IgD-negative memory B cell (primary cell): ENCODE data around the gene CELF4. TPM values are rescaled to one million over a fixed set of nuclear protein-coding genes. Genes with fewer than 3 reads are reported as not detected.
"Not testable (repeated sequence)": the region's sequence is repeated elsewhere in the genome, so short reads cannot be mapped to it uniquely, and the experiment has no call there.

Experiments
- H3K27ac Mint-ChIP-seq, 3 donors: one replicate each; pipeline ENCODE4 v1.8.0; 2020 to 2022; ENCODE audit warnings: mild to moderate bottlenecking in 3 of 3, mixed read lengths in 3 of 3, moderate library complexity in 1 of 3
- H3K27me3 Mint-ChIP-seq: one replicate; pipeline ENCODE4 v1.8.0; 2021; ENCODE audit warnings: mixed read lengths
- H3K36me3 Mint-ChIP-seq: one replicate; pipeline ENCODE4 v1.8.0; 2020; ENCODE audit warnings: mild to moderate bottlenecking, mixed read lengths
- H3K4me1 Mint-ChIP-seq, 3 donors: one replicate each; pipeline ENCODE4 v1.8.0; 2020 to 2022; ENCODE audit warnings: mixed read lengths in 3 of 3, mild to moderate bottlenecking in 1 of 3
- H3K4me3 Mint-ChIP-seq, 4 donors: one replicate each; pipeline ENCODE4 v1.8.0; 2020 to 2022; ENCODE audit warnings: mild to moderate bottlenecking in 4 of 4, mixed read lengths in 4 of 4, moderate library complexity in 3 of 4
- H3K9me3 Mint-ChIP-seq, 3 donors: one replicate each; pipeline ENCODE4 v1.8.0; 2020 to 2021; ENCODE audit warnings: mixed read lengths in 3 of 3, mild to moderate bottlenecking in 1 of 3
- polyA plus RNA-seq: library from polyadenylated mRNA; unstranded; fragments of 300-500 nt; fragmentation: Illumina TruSeq; gene quantifications from one replicate; pipeline ENCODE4 v1.2.3, GENCODE V29; 2021

Gene CELF4
- polyA plus RNA-seq, 1 donor from 2014 or later, result 0.21 TPM

DNA sequence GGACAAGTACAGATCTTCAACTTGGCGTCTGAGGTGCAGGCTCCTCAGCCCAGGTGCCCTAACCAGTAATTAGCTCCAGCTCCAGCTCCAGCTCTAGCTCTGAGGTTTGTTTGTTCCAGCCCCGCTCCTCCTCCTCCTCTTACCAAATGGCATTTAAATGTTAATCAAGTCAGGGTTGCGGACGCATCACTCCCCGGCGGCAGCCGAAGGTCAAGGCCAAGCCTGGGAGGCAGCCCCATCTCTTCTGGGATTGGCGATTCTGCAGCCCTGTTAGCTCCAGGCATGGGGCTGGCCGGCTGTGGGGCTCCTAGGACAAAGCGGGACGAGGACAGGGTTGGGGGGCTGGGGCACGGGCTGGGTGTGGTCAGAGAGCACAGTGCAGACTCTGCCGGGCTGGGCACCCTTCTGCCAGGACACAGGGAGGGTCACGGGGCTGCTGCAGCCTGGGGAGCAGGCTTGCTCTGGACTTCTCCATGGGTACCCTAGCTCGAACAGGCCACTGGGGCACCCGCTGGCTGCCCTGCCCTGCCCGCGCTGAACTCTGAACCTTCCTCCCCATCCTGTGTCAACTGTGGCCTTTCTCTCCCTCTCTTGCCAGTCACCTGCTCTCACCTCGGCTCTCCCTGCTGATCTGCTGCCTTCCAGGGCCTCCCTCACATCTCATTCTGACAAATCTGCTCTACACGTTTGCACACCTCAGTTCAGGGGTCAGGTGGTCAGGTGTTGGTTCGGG, 203.3 kb downstream of the CELF4 start:
- Mint-ChIP-seq H3K4me1 (no peaks in the 10 kb centered on the region), H3K9me3 (peaks cover 0 to 2% (median 0%) of the 10 kb centered on the region in 3 donors), H3K4me3 (no peak overlapping the region), H3K27me3 (peaks cover 23% of the 10 kb centered on the region), H3K27ac (no peak overlapping the region), H3K36me3 (peaks cover 1% of the 10 kb centered on the region)

DNA sequence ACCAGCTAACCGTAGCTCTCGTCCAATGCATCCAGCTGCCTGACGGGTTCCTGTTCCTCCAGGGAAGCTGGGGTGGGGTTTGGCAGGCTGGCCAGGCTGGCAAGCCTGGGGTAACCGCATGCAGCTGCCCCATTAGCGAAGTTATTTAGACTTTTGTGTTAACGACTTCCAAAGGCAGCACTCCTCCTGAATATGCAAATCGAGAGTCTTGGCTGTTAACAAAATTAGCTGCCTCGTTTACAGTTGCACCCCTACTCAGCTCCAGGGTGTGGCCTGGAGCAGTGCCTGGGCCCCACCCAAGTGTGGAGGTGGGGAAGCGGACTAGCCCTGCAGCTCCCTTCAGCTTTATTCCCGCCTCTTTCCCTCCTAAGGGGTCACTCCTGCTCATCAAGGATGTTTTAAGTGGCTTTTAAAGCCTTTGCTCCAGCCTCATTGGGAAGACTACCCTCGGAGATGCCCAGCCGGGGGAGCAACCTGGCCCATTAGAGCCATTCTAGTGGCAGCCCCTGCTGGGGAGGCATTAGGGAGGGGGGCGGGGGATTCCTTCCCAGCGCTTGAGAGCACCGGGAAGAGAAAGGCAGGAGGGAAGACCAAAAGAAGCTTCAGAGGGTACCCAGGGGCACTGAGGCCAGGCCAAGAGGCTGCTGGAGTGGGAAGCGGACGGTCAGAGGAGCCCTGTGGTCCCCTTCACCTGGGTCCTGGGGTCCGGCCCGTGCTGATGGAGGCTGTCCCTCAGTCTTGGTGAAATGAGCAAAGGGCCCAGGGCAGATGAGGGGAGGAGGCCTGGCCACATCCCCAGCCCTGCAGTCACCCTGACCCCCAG, 204.1 kb downstream of the CELF4 start:
- Mint-ChIP-seq H3K9me3 (peaks cover 0 to 2% (median 0%) of the 10 kb centered on the region in 3 donors), H3K4me3 (no peak overlapping the region), H3K27me3 (peaks cover 23% of the 10 kb centered on the region), H3K36me3 (peaks cover 1% of the 10 kb centered on the region), H3K4me1 (no peaks in the 10 kb centered on the region), H3K27ac (no peak overlapping the region)

DNA sequence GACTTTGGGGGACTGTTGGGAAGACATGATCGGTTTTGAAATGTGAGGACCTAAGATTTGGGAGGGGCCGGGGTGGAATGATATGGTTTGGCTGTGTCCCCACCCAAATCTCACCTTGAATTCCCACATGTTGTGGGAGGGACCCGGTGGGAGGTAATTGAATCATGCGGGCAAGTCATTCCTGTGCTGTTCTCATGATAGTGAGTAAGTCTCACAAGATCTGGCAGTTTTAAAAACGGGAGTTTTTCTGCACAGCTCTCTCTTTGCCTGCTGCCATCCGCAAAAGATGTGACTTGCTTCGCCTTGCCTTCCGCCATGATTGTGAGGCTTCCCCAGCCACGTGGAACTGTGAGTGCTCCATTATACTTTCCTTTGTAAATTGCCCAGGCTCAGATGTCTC, 207.5 kb downstream of the CELF4 start:
- not testable (repeated sequence) for H3K27ac Mint-ChIP-seq, H3K36me3 Mint-ChIP-seq, H3K4me3 Mint-ChIP-seq, H3K9me3 Mint-ChIP-seq, H3K4me1 Mint-ChIP-seq
- peaks cover 13% of the 10 kb centered on the region for H3K27me3 Mint-ChIP-seq

DNA sequence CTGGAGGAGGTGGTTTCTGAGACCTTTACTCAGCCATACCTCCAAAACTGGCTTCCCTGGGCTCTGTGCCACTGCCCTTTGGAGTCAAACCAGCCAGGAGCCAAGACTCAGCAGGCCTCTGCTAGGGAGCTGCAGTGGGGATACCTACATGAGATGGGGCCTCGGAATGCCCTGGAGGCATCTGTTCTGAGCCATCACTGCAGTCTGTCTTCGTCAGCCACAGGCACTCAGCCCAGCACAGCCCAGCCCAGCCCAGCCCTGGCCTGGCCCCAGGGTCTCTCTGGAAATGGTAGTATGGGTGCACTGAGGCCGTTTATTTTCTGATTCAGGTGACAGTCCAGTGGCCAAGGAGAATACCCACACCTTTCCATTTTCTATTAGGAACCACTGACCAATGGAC, 209.8 kb downstream of the CELF4 start:
- Mint-ChIP-seq H3K4me3 (no peak overlapping the region), H3K4me1 (no peaks in the 10 kb centered on the region), H3K27me3 (peaks cover 6% of the 10 kb centered on the region), H3K36me3 (peaks cover 1% of the 10 kb centered on the region), H3K9me3 (no peaks in the 10 kb centered on the region), H3K27ac (peak overlapping the region in 1 of 3 donors; percentile 61)

DNA sequence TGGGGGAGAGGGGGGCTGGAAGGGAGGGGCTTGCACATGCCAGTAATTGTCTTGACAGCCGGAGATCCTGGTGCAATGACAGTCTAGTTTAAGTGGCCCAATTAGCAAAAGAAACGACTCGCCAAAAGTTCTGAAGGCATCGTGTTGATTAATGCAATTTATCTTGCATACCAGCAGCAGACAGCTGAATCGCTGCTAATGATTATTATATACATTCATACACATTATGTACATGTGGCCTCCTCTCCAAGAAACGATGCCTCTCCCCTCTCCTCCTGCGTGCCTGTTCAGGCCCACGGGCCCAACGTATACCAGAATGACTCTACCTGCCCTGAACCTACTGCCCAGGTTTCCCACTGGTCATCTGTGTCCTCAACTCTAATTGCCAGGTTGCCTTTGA, 214.5 kb downstream of the CELF4 start:
- Mint-ChIP-seq H3K4me3 (no peak overlapping the region), H3K9me3 (no peaks in the 10 kb centered on the region), H3K36me3 (peaks cover 1% of the 10 kb centered on the region), H3K27ac (no peak overlapping the region), H3K4me1 (no peaks in the 10 kb centered on the region), H3K27me3 (peaks cover 6% of the 10 kb centered on the region)

DNA sequence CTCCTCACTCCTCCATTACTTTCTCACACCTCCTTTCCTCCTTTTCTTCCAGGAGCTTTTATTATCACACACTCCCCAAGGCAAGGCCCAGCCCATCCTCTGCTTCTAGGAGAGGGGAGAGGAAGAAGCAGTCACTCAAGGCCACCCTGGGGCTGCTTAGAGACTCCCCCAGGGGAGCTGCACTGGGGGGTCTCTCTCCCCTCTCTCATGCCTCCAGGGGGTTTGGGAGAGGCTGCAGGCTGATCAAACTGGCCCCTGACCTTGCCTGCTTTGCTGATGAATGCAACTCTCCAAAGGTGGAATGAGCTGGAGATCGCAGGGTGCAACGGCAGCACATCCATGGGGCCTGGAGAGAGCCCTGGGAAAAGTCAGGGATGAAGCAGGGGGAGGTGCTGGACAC, 216.9 kb downstream of the CELF4 start:
- H3K4me1 Mint-ChIP-seq, result no peaks in the 10 kb centered on the region
- H3K27ac Mint-ChIP-seq, result no peak overlapping the region
- H3K9me3 Mint-ChIP-seq, result no peaks in the 10 kb centered on the region
- peaks cover 12% of the 10 kb centered on the region for H3K27me3 Mint-ChIP-seq
- no peak overlapping the region for H3K4me3 Mint-ChIP-seq
- peaks cover 1% of the 10 kb centered on the region for H3K36me3 Mint-ChIP-seq

DNA sequence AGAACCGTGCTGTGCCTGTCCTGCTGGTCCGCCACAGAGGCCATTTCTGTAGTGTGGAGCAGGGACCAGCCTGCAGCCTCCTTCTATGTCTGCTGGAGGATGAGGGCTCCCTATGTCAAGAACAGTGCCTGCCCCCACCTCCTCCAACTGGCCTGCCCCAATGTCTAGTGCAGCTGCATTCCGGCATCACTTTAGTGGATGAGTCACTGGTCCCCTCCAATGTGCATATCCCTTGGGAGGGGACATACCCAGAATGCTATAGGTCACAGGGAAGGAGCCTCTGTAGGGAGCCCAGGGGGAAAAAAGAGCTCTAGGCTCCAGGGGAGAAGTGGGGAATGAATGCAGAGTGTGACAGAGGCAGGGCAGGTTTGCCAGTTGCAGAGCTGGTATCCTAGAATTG, 219.6 kb downstream of the CELF4 start:
- H3K9me3 Mint-ChIP-seq, result no peaks in the 10 kb centered on the region
- H3K36me3 Mint-ChIP-seq, result no peaks in the 10 kb centered on the region
- peaks cover 10% of the 10 kb centered on the region for H3K27me3 Mint-ChIP-seq
- H3K4me3 Mint-ChIP-seq, result no peak overlapping the region
- H3K4me1 Mint-ChIP-seq, result peaks cover 0 to 2% (median 0%) of the 10 kb centered on the region in 3 donors
- no peak overlapping the region for H3K27ac Mint-ChIP-seq

DNA sequence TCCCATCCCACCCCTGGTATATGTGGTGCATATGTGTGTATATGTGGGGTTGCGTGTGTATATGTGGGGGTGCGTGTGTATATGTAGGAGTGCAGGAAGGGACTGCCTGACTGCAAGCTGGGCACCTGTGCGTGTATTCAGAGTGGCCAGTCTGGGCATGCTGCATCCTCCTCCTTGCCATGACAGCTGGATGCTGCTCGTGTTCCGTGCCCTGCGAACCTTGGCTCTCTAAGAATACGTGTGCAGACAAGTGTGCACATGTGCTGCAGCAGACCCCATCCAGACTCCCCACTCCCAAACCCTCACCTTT, 222.1 kb downstream of the CELF4 start:
- no peaks in the 10 kb centered on the region for H3K9me3 Mint-ChIP-seq
- no peak overlapping the region for H3K27ac Mint-ChIP-seq
- H3K4me1 Mint-ChIP-seq, result peaks cover 0 to 2% (median 0%) of the 10 kb centered on the region in 3 donors
- peaks cover 12% of the 10 kb centered on the region for H3K27me3 Mint-ChIP-seq
- H3K36me3 Mint-ChIP-seq, result no peaks in the 10 kb centered on the region
- no peak overlapping the region for H3K4me3 Mint-ChIP-seq

DNA sequence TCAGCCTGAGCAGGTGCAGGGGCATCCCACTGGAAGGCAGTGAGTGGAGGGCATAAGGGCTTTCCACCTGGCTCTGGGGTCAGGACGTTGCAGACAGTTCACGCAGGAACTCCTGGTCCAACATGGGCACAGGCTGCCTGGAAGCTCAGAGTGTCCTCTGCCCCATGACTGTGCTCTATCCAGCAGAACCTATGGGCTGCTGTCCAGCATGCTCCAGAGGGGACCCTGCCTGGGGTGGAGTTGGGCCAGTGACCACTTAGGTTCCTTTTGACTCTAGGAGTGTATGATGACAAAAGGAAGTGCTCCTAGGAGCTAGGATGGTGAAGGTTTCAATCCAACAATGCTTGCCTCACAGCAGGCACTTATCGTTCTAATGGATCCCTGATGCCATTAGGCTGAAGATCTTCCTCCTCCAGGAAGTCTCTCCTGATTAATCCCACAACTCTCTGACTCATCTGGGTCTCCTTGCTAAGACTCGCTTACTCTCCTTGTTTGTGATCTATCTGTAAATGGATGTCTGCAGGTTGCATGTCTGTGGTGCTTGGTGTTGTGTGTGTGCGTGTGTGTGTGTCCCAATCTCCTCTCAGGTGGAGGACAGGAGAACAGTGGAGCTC, 224.0 kb downstream of the CELF4 start:
- Mint-ChIP-seq H3K4me3 (peak overlapping the region in 1 of 4 donors; percentile 57), H3K36me3 (no peaks in the 10 kb centered on the region), H3K4me1 (peaks cover 0 to 2% (median 0%) of the 10 kb centered on the region in 3 donors), H3K9me3 (no peaks in the 10 kb centered on the region), H3K27ac (no peak overlapping the region), H3K27me3 (peaks cover 8% of the 10 kb centered on the region)

DNA sequence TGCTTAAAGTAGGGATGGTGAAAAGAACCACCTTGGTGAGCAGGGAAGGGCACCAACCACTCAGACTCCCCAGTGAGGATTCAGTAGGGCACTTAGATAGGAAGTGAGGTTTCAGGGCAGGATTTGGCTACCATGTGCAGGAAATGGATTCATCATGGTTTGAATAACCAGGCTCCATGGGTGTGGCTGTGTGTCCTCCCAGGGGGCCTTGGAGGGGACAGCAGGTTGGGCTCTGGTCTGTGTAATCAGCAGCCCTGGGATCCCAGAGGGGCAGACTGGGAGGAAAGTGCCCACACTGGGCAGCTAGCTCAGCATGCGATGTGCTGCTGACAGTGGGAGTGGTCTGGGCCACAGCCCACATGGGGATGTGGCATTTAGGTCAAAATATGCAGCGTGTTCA, 224.6 kb downstream of the CELF4 start:
- Mint-ChIP-seq H3K4me3 (no peak overlapping the region), H3K36me3 (peaks cover under 1% of the 10 kb centered on the region), H3K27ac (no peak overlapping the region), H3K4me1 (peaks cover 0 to 2% (median 0%) of the 10 kb centered on the region in 3 donors), H3K27me3 (peaks cover 8% of the 10 kb centered on the region), H3K9me3 (no peaks in the 10 kb centered on the region)

DNA sequence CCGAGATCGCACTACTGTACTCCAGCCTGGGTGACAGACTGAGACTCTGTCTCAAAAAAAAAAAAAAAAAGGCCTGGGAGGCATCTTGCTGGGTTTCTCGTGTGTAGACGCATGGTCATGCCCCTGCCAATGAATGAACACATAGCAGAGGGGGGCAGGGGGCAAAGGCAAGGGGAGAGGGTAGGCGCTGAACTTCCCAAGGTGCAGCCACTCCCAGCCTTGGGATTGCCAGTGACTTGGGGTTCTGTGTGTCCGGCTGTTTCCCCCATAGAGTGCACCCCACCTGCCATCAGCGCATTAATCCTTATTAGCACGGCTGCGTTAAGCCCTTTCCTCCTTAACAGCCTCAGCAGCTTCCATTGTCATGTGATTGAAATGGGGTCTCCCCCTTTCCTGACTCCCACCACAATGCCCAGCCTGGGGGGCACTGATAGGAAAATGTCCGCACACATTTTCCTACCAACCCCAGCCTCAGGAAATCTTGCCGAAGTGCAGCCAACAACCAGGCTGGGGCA, 225.8 kb downstream of the CELF4 start:
- Mint-ChIP-seq H3K4me1 (peaks cover 0 to 2% (median 0%) of the 10 kb centered on the region in 3 donors), H3K4me3 (no peak overlapping the region)

DNA sequence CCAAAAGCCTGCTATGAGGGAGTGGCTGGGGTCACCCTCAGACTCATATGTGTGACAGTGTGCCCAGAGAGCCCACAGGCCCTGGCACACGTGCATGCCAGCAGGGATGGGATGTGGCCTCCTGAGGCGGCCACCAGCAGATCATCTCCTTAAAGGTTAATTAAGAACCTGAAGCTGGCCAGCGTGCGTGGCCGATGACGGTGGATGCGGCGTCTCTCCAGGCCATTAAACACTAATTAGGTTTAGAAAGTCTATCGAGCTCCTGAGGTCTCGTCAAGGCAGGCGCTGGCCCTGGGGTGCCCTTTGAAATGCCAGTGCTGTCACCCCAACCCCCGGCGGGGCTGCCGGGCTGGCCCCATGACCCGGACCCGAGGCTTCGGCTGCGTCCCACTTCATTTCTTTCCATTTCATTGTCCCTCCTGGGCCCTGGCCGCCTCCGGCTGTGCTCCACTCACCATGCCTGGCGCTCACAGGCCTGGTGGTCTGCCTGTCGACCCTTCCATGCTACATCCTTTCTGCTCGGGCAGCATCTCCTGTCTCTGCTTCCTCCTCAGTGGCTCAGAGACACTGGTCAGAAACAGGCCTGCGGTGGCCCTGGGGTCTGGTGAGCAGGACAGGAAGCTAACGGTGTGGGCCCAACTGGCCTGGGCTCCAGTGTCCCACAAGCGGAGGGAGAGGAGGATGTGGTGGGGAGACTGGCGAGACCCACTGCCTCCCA, 228.9 kb downstream of the CELF4 start:
- no peak overlapping the region for H3K4me3 Mint-ChIP-seq
- H3K4me1 Mint-ChIP-seq, result no peaks in the 10 kb centered on the region
- no peak overlapping the region for H3K27ac Mint-ChIP-seq
- peaks cover 2% of the 10 kb centered on the region for H3K36me3 Mint-ChIP-seq
- H3K27me3 Mint-ChIP-seq, result peaks cover 2% of the 10 kb centered on the region
- H3K9me3 Mint-ChIP-seq, result no peaks in the 10 kb centered on the region

More for the DNA sequence above, 225.8 kb downstream of the CELF4 start:
- peaks cover 2% of the 10 kb centered on the region for H3K36me3 Mint-ChIP-seq
- peaks cover 4% of the 10 kb centered on the region for H3K27me3 Mint-ChIP-seq
- peak overlapping the region in 1 of 3 donors; percentile 19 for H3K27ac Mint-ChIP-seq
- H3K9me3 Mint-ChIP-seq, result no peaks in the 10 kb centered on the region

DNA sequence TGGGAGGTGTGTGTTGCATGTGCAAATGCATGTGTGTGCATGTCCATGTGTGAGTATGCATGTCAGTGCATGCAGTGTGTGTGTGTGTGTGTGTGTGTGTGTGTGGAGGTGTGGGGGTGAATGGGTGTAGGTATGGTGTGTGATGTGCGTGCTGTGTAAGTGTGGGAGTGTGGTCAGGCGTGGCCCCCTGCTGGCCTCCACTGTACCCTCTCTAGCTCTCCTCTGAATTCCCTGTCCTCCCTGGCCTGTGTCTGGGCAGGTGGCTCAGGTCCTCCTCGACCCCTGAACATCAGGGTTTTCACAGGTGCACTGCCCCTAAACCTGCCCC, 230.2 kb downstream of the CELF4 start:
- H3K9me3 Mint-ChIP-seq, result no peaks in the 10 kb centered on the region
- peaks cover 4% of the 10 kb centered on the region for H3K36me3 Mint-ChIP-seq
- H3K27me3 Mint-ChIP-seq, result peaks cover 2% of the 10 kb centered on the region
- H3K4me3 Mint-ChIP-seq, result peak overlapping the region in 1 of 4 donors; percentile 28
- no peaks in the 10 kb centered on the region for H3K4me1 Mint-ChIP-seq
- H3K27ac Mint-ChIP-seq, result no peak overlapping the region

DNA sequence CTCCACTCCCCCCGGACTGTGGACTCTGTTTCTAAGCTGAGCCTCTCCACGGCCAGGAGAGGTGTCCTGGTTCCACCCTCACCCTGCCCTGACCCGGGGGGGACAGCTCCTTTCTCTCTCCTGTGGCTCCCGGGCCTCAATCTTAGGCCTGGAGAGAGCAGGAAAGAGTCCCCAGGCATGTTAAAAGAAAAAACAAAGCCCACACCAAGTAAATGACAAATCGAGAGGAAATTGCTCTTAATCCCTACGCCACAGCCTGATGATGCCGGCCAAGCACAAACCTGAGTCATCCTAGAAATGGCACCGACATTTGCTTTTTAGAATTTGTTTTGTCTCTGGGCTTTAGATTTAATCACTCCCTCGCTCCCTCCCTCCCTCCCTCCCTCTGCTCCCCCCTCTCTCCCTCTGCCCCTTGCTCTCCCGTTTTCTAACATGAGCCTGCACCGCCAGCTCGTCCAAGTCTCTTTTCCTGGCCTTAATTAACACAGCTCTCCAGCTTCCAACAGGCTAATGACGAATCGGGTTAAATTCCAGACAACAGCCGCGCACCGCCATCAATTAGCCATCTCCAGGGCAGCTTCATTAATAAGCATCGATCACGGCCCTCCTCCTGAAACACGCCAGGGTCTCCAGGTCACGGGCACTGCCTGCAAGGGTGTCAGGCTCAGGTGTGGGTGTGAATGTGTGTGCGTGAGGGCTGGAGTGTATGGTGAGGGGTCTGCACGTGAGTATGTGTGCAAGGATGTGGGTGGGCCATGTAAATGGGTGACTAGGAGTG, 230.8 kb downstream of the CELF4 start:
- Mint-ChIP-seq H3K27ac (no peak overlapping the region), H3K9me3 (no peaks in the 10 kb centered on the region), H3K36me3 (peaks cover 4% of the 10 kb centered on the region), H3K4me1 (no peaks in the 10 kb centered on the region), H3K4me3 (no peak overlapping the region), H3K27me3 (peaks cover 2% of the 10 kb centered on the region)
